ENCODE data around the gene LIMCH1.

LIMCH1 gene

DNA sequence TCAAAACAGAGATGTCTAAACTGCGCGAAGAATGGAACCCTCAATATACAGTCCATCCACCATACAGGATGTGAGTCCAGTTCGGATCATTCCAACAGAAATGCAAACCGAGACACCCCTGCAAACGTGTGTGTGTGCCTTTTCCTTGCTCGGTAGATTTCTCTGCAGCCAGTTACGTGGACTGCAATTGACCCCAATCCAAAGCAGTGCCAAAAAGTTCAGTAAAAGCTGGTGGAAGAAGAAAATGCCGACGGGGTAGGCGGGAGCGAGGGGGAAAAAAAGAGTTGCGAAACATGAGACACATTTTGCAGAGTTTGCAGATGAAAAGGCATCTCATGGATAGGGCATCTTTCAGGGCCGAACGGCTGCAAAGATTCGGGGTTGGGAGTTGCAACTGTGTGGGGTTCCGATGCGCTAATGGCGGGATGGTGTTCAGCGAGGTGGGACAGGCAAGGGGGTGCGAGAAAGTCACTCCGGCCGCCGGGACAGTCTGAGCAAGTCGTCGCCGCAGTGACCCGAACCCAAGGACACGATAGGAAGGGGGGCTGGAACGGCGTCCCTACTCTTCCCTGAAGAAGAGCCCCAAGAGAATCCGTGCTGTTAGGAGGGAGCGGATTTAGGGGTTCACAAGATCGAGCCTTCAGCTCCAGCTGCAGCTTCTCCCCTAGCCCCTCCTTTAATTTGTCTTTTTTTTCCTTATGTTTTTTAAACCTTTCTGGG lies 206.8 kb downstream of the LIMCH1 start:
- DNase-seq = no peak

DNA sequence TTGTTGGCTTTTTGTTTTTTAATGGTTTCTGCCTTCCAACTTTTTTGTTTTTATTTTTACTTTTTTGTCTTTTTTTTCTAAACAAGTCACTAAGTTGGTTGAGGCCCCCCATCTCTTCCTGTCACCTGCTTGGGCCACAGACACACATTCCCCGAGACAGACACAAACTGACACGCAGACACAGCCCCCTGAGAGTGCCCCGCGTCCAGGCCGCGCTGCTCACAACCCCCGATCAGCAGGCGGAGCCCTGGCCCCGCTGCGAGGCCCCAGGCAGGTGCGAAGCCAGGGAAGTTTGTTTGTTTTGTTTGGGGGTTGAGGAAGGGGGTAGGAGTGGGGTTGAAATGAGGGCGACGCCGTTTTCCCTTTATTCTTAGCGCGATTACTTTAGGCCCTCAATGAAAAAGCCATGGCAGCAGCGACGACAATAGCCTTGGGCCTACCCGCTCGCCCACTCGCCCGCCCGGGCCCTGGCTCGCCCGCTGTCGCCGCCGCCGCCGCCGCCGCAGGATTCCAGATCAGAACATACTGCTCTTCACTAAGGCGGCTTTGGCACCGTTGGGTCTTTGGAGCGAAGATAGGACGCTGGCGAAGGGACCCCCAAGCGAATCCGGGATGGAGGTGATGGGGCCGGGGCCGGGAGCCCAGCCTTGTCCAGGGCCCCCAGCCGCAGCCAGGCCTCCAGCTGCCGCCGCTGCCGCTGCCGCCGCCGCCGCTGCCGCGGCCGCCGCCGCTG lies 207.5 kb downstream of the LIMCH1 start:
- no peak for DNase-seq

DNA sequence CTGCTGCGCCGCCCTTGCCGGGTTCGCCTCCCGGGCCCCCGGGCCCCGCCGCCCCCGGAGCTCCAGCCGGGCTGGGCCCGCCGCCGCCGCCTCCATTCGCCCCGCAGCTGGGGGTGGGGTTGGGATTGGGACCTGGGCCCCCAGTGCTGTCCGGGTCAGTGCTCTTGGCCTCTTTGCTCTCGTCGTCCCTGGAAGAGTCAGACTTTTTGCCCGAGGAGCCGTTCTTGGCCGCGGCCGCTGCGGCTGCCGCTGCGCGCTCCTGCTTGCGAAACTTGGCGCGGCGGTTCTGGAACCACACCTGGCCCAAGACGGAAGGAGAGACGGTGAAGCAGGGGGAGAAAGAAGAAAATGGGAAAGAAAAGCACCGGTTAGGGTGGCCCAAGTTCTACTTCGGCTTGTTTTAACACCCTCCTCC lies 208.1 kb downstream of the LIMCH1 start:
- DNase-seq = no peak

DNA sequence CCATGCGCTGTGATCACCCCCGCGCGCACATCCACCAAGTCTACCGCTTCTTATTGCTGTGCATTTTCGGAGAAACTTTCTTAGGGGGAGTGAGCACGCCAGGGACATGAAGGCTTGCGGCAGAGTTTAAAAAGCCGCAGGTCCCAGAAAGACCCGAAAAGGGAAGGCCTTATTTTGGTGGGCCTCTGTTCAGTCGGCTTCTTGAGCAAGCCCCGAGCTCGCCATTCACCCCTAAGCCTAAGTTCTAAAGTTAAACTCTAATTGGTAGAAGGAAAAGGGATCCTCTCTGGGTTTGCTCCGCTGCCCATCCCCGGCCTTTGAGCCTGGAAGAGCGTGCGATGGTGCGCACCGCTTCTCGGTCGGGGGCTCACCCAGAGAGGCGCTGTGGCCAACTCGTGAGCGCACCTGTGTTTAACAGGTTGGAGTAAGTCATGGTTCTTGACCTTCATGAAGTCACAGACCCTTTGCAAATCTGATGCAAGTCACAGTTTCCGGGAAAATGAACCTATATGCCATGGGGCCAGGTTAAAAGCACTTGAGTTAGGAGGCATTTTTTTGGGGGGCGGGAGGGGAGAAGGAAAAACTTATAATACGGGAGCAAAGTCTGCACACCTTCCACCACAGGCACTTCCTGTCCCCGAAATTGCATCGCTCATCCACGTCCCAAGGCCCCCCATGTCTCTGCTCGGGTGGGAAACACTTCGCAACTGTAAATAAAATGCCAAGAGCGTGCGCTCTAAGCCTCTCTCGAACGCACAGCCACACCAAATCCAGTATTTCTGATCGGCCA lies 208.7 kb downstream of the LIMCH1 start:
- DNase-seq = no peak

DNA sequence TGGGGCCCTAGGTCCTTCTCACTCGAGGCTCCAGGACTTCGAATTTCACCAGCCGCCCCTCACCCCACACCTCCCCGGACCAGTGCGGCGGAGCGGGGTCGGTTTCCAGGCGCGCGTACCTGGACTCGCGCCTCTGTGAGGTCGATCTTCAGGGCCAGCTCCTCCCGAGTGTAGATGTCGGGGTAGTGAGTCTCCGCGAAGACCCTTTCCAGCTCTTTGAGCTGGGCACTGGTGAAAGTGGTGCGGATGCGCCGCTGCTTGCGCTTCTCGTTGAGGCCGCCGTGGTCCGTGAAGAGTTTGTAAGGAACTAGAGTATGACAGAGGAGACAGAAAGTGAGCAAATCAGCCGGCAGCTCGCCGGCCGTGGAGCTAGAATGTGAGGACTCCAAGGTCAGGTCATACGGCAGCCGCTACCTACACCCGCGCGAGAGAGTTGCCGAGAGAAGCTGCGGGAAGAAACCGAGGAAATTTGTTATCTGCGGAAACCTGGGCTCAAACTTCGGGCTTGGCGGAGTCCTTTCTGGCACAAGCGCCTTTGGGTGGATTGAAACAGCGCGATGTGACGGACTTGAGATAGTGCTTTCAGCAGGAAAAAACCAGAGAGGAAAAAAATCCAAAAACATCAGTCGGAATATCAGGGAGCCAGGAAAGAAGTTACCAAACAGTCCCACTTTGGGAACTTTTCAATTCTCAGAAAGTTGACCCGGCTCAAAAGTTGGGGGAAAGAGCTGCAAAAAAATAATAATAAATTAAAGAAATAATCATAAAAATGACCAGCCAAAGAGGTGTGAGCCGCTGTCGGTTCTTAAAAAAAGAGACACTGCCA lies 209.5 kb downstream of the LIMCH1 start:
- no peak for DNase-seq

DNA sequence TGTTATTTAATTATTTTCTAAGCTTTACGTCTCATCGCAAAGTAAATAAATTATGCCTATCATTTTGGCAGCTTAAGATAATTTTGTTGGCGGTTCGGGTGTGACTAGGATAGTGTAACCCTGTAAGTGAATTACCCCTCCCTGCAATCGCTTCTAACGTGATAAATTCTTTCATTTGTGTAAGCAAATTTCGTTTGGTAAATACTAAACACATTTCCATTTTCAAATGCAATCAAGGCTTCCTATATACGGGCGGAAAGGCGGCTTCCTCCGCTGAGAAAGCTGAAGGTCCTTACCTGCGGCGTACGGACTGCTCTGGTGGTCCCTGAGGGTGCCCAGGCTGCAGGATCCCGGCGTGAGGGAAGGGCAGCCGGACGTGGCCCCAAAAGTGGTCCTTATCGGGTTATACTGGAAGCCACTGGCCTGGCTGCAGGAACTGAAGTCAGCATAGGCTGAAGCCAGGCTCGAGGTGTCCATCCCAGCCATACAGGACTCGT lies 210.2 kb downstream of the LIMCH1 start:
- no peak for DNase-seq

DNA sequence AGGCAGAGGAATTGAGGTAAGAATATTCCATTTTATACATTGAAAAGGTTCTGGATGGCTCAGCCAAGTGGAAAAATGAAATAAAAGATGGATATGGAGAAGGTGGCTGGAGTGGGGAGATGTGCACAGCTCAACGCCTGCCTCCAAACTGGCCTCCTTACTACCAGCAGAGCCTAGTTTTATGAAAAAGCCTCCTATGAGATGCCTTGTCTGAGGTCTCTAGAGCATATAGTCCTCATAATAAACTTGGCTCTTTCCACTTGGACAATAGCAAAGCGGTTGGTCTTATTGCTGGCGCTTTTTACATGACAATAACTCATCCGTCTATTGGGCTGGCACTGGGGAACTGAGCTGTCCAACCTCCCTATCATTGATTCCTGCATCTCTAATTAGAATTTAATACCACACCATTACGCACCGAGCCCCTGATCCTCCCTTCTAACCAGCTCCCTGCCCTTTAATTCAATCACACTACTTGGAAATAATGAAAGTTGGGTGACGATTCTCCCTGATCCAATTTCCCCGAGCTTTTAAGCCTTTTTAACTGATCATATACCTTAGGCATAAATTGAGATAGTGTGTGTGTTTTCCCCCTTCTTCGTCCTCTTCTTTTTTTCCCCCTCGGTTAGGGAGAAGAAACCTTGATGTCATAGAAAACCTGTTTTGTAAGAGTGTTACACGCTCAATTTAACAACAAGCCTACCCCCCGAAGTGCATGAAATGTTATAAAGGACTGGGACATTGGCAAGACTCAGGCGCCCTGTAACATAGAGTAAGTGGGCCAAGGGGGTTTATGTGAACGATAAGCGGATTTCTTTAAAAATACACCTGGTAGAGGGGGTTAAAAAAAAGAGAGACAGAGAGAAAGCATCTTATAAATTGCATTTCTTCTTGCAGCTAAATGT lies 210.9 kb downstream of the LIMCH1 start, which contains the start of gene PHOX2B:
TSS of gene PHOX2B (minus strand) at position 155 of the 905 bp plus-strand sequence. CDS start at position 40, 115 bp downstream.
- no peak for DNase-seq

DNA sequence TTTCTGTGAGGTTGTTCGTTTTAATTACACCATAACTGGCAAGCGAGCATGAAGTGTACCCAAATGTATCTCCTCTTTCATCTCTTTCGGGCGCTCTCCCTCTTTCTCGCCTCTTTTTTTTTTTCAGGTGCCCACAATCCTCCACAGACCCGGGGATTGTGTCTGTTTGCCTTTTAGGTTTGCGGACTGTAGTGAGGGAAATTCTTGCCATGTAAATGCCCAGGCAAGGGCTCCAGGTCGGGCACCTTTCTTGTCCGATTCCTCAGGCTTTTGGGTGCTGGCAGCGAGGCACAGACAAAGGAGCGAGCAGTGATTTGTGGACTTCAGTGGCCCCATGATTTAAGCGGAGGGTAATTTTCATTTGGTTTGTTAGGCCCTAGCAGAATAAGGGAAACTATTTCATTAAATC lies 211.7 kb downstream of the LIMCH1 start:
- no peak for DNase-seq

Data from NCI-H446 (cell line).